Loucy (cell line): ENCODE data around the gene GATD1.

Experiments
- H2AFZ ChIP-seq: fragments of 200-600 bp; sonication (generic); 2 replicates; pipeline ENCODE4 v1.6.0; 2016; ENCODE audit warnings: antibody characterized with exemption, mild to moderate bottlenecking, low read length, moderate library complexity
- H3F3A ChIP-seq: fragments of 200-600 bp; 2 replicates; pipeline ENCODE4 v1.6.0; 2016; ENCODE audit warnings: antibody characterized with exemption, low read depth, mild to moderate bottlenecking
- H3K27me3 ChIP-seq: fragments of 200-600 bp; sonication (generic); 2 replicates; pipeline ENCODE4 v1.6.1; 2014; ENCODE audit warnings: low read length, mild to moderate bottlenecking; ENCODE audit not compliant: insufficient read depth, poor library complexity, severe bottlenecking
- H3K36me3 ChIP-seq: fragments of 200-600 bp; sonication (generic); 2 replicates; pipeline ENCODE4 v1.6.1; 2016; ENCODE audit warnings: low read length; ENCODE audit not compliant: insufficient read depth
- H3K4me1 ChIP-seq: fragments of 200-600 bp; sonication (generic); 2 replicates; pipeline ENCODE4 v1.5.1; 2014; ENCODE audit warnings: low read length, mild to moderate bottlenecking; ENCODE audit not compliant: insufficient read depth, poor library complexity, severe bottlenecking
- H3K4me2 ChIP-seq: fragments of 200-600 bp; sonication (generic); 2 replicates; pipeline ENCODE4 v1.6.0; 2014; ENCODE audit warnings: antibody characterized with exemption, low read length, low read depth, mild to moderate bottlenecking; ENCODE audit not compliant: poor library complexity, severe bottlenecking
- H3K4me3 ChIP-seq: fragments of 200-600 bp; sonication (generic); 2 replicates; pipeline ENCODE4 v1.5.1; 2014; ENCODE audit warnings: low read length, mild to moderate bottlenecking, mixed read lengths; ENCODE audit not compliant: poor library complexity, severe bottlenecking
- H3K79me2 ChIP-seq: fragments of 200-600 bp; sonication (generic); 2 replicates; pipeline ENCODE4 v1.6.1; 2014; ENCODE audit warnings: low read length; ENCODE audit not compliant: insufficient read depth
- H3K9ac ChIP-seq: fragments of 200-600 bp; sonication (generic); 2 replicates; pipeline ENCODE4 v1.6.0; 2014; ENCODE audit warnings: mild to moderate bottlenecking, low read depth, low read length, moderate library complexity; ENCODE audit not compliant: poor library complexity, severe bottlenecking
- H3K9me2 ChIP-seq: fragments of 200-600 bp; sonication (generic); replicated peaks from 2 replicates; pipeline ENCODE4 v1.6.1; 2016; ENCODE audit warnings: low read depth, low read length, mixed read lengths
- H3K9me3 ChIP-seq: fragments of 200-600 bp; sonication (generic); 2 replicates; pipeline ENCODE4 v1.6.1; 2014; ENCODE audit warnings: mild to moderate bottlenecking, antibody characterized with exemption, low read length, low read depth; ENCODE audit not compliant: insufficient read depth
- H4K20me1 ChIP-seq: fragments of 200-600 bp; sonication (generic); 2 replicates; pipeline ENCODE4 v1.6.0; 2014; ENCODE audit warnings: antibody characterized with exemption, low read length, mild to moderate bottlenecking; ENCODE audit not compliant: insufficient read depth, poor library complexity, severe bottlenecking
- EZH2phosphoT487 ChIP-seq: fragments of 200-600 bp; IDR thresholded peaks from 2 replicates; pipeline ENCODE4 v1.6.1; 2018; ENCODE audit warnings: antibody characterized with exemption, mild to moderate bottlenecking, moderate library complexity, borderline replicate concordance
- TF ChIP-seq, protein P1 (sequence below): fragments of 200-600 bp; sonication (generic); conservative IDR thresholded peaks from 2 replicates; pipeline ENCODE4 v1.5.1; 2014; ENCODE audit warnings: mild to moderate bottlenecking, antibody characterized with exemption, low read length

Gene GATD1

DNA sequence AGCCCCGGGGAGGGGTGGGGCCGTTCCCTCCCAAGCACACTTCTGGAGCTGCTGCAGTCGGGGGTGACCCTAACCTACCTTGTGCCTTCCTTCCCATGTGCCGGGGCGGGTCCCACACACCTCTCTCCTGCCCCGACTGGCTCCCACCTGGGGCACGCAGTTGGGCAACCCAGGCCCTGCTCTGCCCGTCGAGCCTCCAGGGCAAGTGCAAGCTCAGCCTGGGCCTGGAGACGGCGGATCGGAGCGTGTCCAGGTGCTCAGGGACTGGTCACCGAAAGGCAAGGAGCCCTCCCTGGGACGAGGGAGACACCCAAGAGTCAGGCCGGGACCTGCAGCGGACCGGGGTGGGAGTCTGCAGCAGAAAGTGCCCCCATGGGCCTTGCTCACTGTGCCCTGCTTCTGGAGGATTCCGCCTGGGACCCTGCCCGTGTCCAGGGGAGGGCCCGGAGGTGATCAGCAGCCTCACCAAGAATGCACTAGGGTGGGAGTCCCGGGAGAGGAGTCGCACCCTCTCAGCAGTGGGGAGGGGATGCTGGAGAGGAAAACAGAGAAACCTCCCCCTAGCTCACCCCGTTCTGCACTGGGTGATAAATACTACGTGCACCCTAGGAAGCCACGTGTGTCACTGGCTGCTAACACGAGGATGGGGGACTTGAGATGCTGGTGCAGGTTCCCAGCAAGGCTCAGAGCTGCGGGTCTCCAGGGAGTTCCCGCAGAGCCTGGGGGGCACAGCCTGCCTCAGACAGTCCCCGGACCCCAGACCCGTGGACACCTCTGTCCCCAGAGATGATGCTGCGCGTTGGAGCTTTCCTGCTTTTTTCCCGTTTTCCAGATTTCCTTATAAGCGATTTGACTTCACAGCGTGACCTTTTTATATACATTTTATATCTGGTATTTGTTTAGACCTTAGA, 5.2 kb upstream of the GATD1 start:
- Histone ChIP-seq H3K79me2 (peaks cover 19% of the 10 kb centered on the region), H4K20me1 (peaks cover 10% of the 10 kb centered on the region), H3K9me2 (no peaks in the 10 kb centered on the region), H3K27me3 (no peaks in the 10 kb centered on the region), H3K4me2 (no peak overlapping the region), H3F3A (no peaks in the 10 kb centered on the region), H3K36me3 (no peaks in the 10 kb centered on the region), H2AFZ (no peak overlapping the region), H3K9ac (no peak overlapping the region), H3K4me1 (peaks cover 12% of the 10 kb centered on the region), H3K4me3 (no peak overlapping the region), H3K9me3 (no peaks in the 10 kb centered on the region)
- TF ChIP-seq, protein P1, sequence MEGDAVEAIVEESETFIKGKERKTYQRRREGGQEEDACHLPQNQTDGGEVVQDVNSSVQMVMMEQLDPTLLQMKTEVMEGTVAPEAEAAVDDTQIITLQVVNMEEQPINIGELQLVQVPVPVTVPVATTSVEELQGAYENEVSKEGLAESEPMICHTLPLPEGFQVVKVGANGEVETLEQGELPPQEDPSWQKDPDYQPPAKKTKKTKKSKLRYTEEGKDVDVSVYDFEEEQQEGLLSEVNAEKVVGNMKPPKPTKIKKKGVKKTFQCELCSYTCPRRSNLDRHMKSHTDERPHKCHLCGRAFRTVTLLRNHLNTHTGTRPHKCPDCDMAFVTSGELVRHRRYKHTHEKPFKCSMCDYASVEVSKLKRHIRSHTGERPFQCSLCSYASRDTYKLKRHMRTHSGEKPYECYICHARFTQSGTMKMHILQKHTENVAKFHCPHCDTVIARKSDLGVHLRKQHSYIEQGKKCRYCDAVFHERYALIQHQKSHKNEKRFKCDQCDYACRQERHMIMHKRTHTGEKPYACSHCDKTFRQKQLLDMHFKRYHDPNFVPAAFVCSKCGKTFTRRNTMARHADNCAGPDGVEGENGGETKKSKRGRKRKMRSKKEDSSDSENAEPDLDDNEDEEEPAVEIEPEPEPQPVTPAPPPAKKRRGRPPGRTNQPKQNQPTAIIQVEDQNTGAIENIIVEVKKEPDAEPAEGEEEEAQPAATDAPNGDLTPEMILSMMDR, result no peak
- no peak for TF ChIP-seq EZH2phosphoT487

DNA sequence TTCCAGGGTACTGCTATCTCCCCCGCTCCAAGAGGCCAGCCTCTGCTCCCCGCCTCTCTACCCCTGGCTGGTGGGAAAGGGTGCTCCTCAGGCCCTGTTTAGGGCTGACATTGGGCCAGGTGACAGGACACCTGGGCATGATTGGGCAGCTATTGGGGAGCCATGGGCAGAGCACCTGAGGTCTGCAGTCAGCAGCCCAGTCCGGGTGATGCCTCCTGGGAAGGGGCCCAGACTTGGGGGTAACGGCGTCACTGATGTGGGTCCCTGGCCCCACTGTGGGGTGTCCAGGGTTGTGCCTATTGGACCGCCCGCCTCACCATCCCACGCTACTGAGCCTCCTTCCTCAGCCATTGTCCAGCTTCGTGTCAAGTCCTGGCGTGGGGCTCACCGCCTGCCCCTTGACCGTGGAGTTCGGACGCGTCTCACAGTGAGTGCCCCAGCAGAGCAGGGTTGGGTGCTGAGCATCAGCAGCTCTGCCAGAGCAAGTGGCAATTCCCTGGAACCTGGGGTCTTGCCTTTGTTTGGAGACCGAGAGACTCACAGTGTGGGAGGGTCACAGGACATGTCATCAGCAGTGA, 2.8 kb upstream of the GATD1 start:
- no peak overlapping the region for H3K9ac ChIP-seq
- no peak overlapping the region for H3K4me2 ChIP-seq
- no peak overlapping the region for H2AFZ ChIP-seq
- no peaks in the 10 kb centered on the region for H3K36me3 ChIP-seq
- no peak for TF ChIP-seq EZH2phosphoT487
- TF ChIP-seq, protein P1, result no peak
- peaks cover 39% of the 10 kb centered on the region for H3K79me2 ChIP-seq
- H3K9me2 ChIP-seq, result no peaks in the 10 kb centered on the region
- no peaks in the 10 kb centered on the region for H3K9me3 ChIP-seq
- H3F3A ChIP-seq, result no peaks in the 10 kb centered on the region
- H3K27me3 ChIP-seq, result no peaks in the 10 kb centered on the region
- peaks cover 19% of the 10 kb centered on the region for H3K4me1 ChIP-seq
- no peak overlapping the region for H3K4me3 ChIP-seq
- H4K20me1 ChIP-seq, result peaks cover 29% of the 10 kb centered on the region

DNA sequence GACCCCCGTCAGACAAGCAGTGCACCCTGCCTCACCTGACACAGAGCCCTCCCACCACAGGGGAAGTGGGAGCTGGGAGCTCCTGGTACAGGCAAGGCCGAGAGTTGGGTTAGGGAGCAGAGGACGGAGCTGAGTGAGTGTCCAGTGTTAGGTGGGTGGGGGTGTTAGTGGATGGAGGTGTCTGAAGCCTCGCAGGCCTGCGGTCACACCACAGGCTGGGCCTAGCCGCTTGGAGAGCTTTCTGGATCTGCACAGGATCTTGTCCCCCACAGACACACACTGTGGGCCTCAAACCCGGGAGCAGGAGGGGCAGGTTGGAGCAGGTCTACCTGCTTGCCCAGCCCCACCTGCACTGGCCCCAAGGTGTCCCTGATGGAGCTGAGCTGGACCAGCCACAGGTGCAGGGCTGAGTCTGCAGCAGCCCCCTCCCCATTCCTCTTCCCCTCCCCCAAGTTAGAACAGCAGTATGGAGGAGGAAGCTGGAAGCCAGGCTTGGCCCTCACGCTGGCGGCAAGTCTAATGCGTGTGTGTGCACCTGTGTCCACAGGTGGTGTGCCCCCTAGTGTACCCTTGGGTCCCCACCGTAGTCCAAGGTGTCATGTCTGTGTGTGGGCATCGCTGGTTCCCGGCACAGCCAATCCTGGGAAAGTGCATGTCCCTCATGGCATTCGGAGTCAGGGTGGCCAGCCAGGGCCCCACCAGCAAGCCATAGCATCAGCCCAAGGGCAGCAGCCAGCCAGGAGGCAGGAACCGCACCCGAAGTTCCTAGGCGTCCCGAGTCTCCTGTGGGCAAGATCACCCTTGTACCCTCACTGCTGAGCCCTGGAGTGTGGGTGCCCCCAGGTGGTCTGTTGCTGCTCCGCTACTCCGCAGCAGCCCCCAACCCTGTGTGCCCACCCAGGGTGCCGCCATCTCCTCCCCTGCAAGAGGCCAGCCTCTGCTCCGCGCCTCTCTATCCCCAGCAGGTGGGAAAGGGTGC, 2.0 kb upstream of the GATD1 start:
- no peaks in the 10 kb centered on the region for H3K9me3 ChIP-seq
- TF ChIP-seq, protein P1, result no peak
- no peak for TF ChIP-seq EZH2phosphoT487
- H3K79me2 ChIP-seq, result peaks cover 46% of the 10 kb centered on the region
- H3F3A ChIP-seq, result no peaks in the 10 kb centered on the region
- H3K27me3 ChIP-seq, result no peaks in the 10 kb centered on the region
- peak overlapping the region; percentile 79 for H3K4me2 ChIP-seq
- H3K9ac ChIP-seq, result no peak overlapping the region
- H3K9me2 ChIP-seq, result no peaks in the 10 kb centered on the region
- H4K20me1 ChIP-seq, result peaks cover 32% of the 10 kb centered on the region
- H3K4me1 ChIP-seq, result peaks cover 23% of the 10 kb centered on the region
- no peaks in the 10 kb centered on the region for H3K36me3 ChIP-seq
- no peak overlapping the region for H2AFZ ChIP-seq
- no peak overlapping the region for H3K4me3 ChIP-seq
